Stimulated activated naive CD4-positive, alpha-beta T cell treated with Interleukin-2 at 50 U/mL for 16 hours (primary cell): ENCODE results near the gene PHKG1.
"Not testable (repeated sequence)": the region's sequence is repeated elsewhere in the genome, so short reads cannot be mapped to it uniquely, and the experiment has no call there.

Experiments used
- DNase-seq: peaks from one replicate; lab custom pipeline; 2025; lab: John Stamatoyannopoulos, UW

Gene PHKG1

GRCh38 chr7:56092789-56093531, at the start of gene PHKG1:
PHKG1 (minus strand) TSS chr7:56092952; CDS start chr7:56088941, 4,011 bp downstream.
- DNase-seq: no peak

GRCh38 chr7:56131062-56131461, 38.3 kb upstream of the PHKG1 start:
- DNase-seq: not testable (repeated sequence)

GRCh38 chr7:56127241-56127975, 34.7 kb upstream of the PHKG1 start:
- no peak for DNase-seq

- no peak for DNase-seq
Observed at GRCh38 chr7:56125831-56126230, 33.1 kb upstream of the PHKG1 start.

- DNase-seq: no peak
Observed at GRCh38 chr7:56124981-56125380, 32.2 kb upstream of the PHKG1 start.

- DNase-seq: no peak
Observed at GRCh38 chr7:56121440-56121839, 28.7 kb upstream of the PHKG1 start.

GRCh38 chr7:56115852-56116538, 23.2 kb upstream of the PHKG1 start, which contains the start of gene NUPR2:
NUPR2 (minus strand) TSS chr7:56116417; CDS start chr7:56116314, 103 bp downstream.
- no peak for DNase-seq

GRCh38 chr7:56112244-56112643, 19.5 kb upstream of the PHKG1 start:
- DNase-seq: not testable (repeated sequence)

GRCh38 chr7:56110611-56111010, 17.9 kb upstream of the PHKG1 start:
- DNase-seq: no peak

- DNase-seq: no peak
Observed at GRCh38 chr7:56107954-56108258, 15.2 kb upstream of the PHKG1 start.

- peak; percentile 95 for DNase-seq
Observed at GRCh38 chr7:56106108-56107073, 13.6 kb upstream of the PHKG1 start, which contains the start of gene CHCHD2. CHCHD2 (minus strand) TSS chr7:56106476; CDS start chr7:56106413, 63 bp downstream.

GRCh38 chr7:56105508-56105907, 12.8 kb upstream of the PHKG1 start:
- peak; percentile 14 for DNase-seq

- DNase-seq: not testable (repeated sequence)
Observed at GRCh38 chr7:56104138-56104537, 11.4 kb upstream of the PHKG1 start.

GRCh38 chr7:56099653-56100052, 6.9 kb upstream of the PHKG1 start:
- DNase-seq: no peak

GRCh38 chr7:56098187-56099008, 5.6 kb upstream of the PHKG1 start:
- DNase-seq: not testable (repeated sequence)

- no peak for DNase-seq
Observed at GRCh38 chr7:56097700-56098099, 4.9 kb upstream of the PHKG1 start.

GRCh38 chr7:56092388-56092787, 364 bp downstream of the PHKG1 start:
- DNase-seq: not testable (repeated sequence)

GRCh38 chr7:56091591-56091990, 1.2 kb downstream of the PHKG1 start:
- no peak for DNase-seq

GRCh38 chr7:56087445-56087844, 5.3 kb downstream of the PHKG1 start:
- no peak for DNase-seq

GRCh38 chr7:56086761-56087160, 6.0 kb downstream of the PHKG1 start:
- no peak for DNase-seq
